GM11168 (cell line): ENCODE data around the gene D2HGDH.
"Not testable (repeated sequence)": the region's sequence is repeated elsewhere in the genome, so short reads cannot be mapped to it uniquely, and the experiment has no call there.

Source experiments
- in situ Hi-C: fragments of 300-500 bp; cut with MboI; formaldehyde crosslinking; loops from one replicate; pipeline ENCODE4 v1.12.0; 2022; ENCODE audit warnings: low sequenced_read_pairs; ENCODE audit not compliant: unreplicated experiment

The D2HGDH gene

GRCh38 chr2:241724975-241725870, 9.2 kb upstream of the D2HGDH start:
- in situ Hi-C loops = no loop called here

GRCh38 chr2:241726459-241726858, 8.0 kb upstream of the D2HGDH start:
- in situ Hi-C loops = no loop called here

GRCh38 chr2:241728000-241728399, 6.4 kb upstream of the D2HGDH start:
- in situ Hi-C loops = no loop called here

- in situ Hi-C loops = no loop called here
Measured at GRCh38 chr2:241728627-241729026, 5.8 kb upstream of the D2HGDH start.

GRCh38 chr2:241729868-241730267, 4.6 kb upstream of the D2HGDH start:
- in situ Hi-C loops = no loop called here

GRCh38 chr2:241730671-241731293, 3.6 kb upstream of the D2HGDH start:
- in situ Hi-C loops = no loop called here

- in situ Hi-C loops = not testable (repeated sequence)
Measured at GRCh38 chr2:241732513-241733186, 1.8 kb upstream of the D2HGDH start.

- in situ Hi-C loops = no loop called here
Measured at GRCh38 chr2:241733391-241734207, 831 bp upstream of the D2HGDH start.

GRCh38 chr2:241734208-241734466, 293 bp upstream of the D2HGDH start:
- in situ Hi-C loops = no loop called here

GRCh38 chr2:241736111-241736510, 1.7 kb downstream of the D2HGDH start:
- in situ Hi-C loops = no loop called here

- in situ Hi-C loops = no loop called here
Measured at GRCh38 chr2:241738040-241738686, 3.7 kb downstream of the D2HGDH start.

- in situ Hi-C loops = no loop called here
Measured at GRCh38 chr2:241739177-241739576, 4.7 kb downstream of the D2HGDH start.

GRCh38 chr2:241739651-241740050, 5.2 kb downstream of the D2HGDH start:
- in situ Hi-C loops = loop anchor here (10.0 kb wide), 1 partner anchor 55 kb away; no protein-coding TSS in a partner anchor

- in situ Hi-C loops = loop anchor here (10.0 kb wide), 1 partner anchor 54 kb away; no protein-coding TSS in a partner anchor
Measured at GRCh38 chr2:241741016-241741415, 6.6 kb downstream of the D2HGDH start.

GRCh38 chr2:241742320-241742939, 8.0 kb downstream of the D2HGDH start:
- in situ Hi-C loops = loop anchor here (10.0 kb wide), 1 partner anchor 52 kb away; no protein-coding TSS in a partner anchor

- in situ Hi-C loops = loop anchor here (10.0 kb wide), 1 partner anchor 52 kb away; no protein-coding TSS in a partner anchor
Measured at GRCh38 chr2:241743008-241743407, 8.6 kb downstream of the D2HGDH start.

GRCh38 chr2:241743620-241744019, 9.2 kb downstream of the D2HGDH start:
- in situ Hi-C loops = loop anchor here (10.0 kb wide), 1 partner anchor 51 kb away; no protein-coding TSS in a partner anchor

GRCh38 chr2:241744028-241744754, 9.8 kb downstream of the D2HGDH start:
- in situ Hi-C loops = loop anchor here (10.0 kb wide), 1 partner anchor 51 kb away; no protein-coding TSS in a partner anchor
